BLaER1 treated with 17β-estradiol and CSF1 and Interleukin-3, amounts not matched to agents 10 nM and 100 nM (cell line): Measurements from ENCODE around the gene ZBTB16.

Source experiments
- H3K27ac ChIP-seq, 11 experiments: shearing (Covaris generic); formaldehyde crosslinking; 2 replicates each; pipeline ENCODE4 v1.8.1; 2022
- H3K27me3 ChIP-seq, 11 experiments: shearing (Covaris generic); formaldehyde crosslinking; 2 replicates each; pipeline ENCODE4 v1.8.1; 2022
- H3K36me3 ChIP-seq, 11 experiments: shearing (Covaris generic); formaldehyde crosslinking; 2 replicates each; pipeline ENCODE4 v1.8.1; 2022
- H3K4me1 ChIP-seq, 10 experiments: shearing (Covaris generic); formaldehyde crosslinking; 2 replicates each; pipeline ENCODE4 v1.8.1; 2022
- H3K4me2 ChIP-seq, 11 experiments: shearing (Covaris generic); formaldehyde crosslinking; 2 replicates each; pipeline ENCODE4 v1.8.1; 2022
- H3K4me3 ChIP-seq, 10 experiments: shearing (Covaris generic); formaldehyde crosslinking; 2 replicates each; pipeline ENCODE4 v1.8.1; 2022
- H3K9ac ChIP-seq, 11 experiments: shearing (Covaris generic); formaldehyde crosslinking; 2 replicates each; pipeline ENCODE4 v1.8.1; 2022
- H3K9me3 ChIP-seq, 11 experiments: shearing (Covaris generic); formaldehyde crosslinking; replicated peaks in 1 of 11; 2 replicates each; pipeline ENCODE4 v1.8.1; 2022
- H4K20me1 ChIP-seq, 11 experiments: shearing (Covaris generic); formaldehyde crosslinking; 2 replicates each; pipeline ENCODE4 v1.8.1; 2022
- Cebpa-rat ChIP-seq, 11 experiments: shearing (Covaris generic); IDR thresholded peaks; 2 replicates each; pipeline ENCODE4 v1.8.1; 2022

Gene ZBTB16

GRCh38 chr11:114247070-114247789 is 187.7 kb downstream of the ZBTB16 start:
- Histone ChIP-seq H3K9me3 (no peaks in the 10 kb centered on the region), H3K4me1 (peaks cover 0 to 16% (median 13%) of the 10 kb centered on the region in 10 experiments; a peak in 16 of 20 replicates), H3K9ac (no peak overlapping the region), H3K4me3 (no peak overlapping the region), H3K27me3 (no peaks in the 10 kb centered on the region), H3K36me3 (no peaks in the 10 kb centered on the region), H3K27ac (no peak overlapping the region), H3K4me2 (no peak overlapping the region), H4K20me1 (no peaks in the 10 kb centered on the region; a peak in 1 of 22 replicates)
- no peak for TF ChIP-seq Cebpa-rat (IDR thresholded peaks at IDR 0.05)

- no peaks in the 10 kb centered on the region for H3K36me3 ChIP-seq
- peaks cover 0 to 27% (median 15%) of the 10 kb centered on the region in 10 experiments; a peak in 16 of 20 replicates for H3K4me1 ChIP-seq
- H4K20me1 ChIP-seq: peaks cover 0 to 3% (median 0%) of the 10 kb centered on the region in 11 experiments; a peak in 1 of 22 replicates
- no peak overlapping the region for H3K4me2 ChIP-seq
- no peak for TF ChIP-seq Cebpa-rat (IDR thresholded peaks at IDR 0.05)
- H3K9me3 ChIP-seq: no peaks in the 10 kb centered on the region
- no peak overlapping the region for H3K9ac ChIP-seq
- no peaks in the 10 kb centered on the region for H3K27me3 ChIP-seq
- H3K4me3 ChIP-seq: no peak overlapping the region
- H3K27ac ChIP-seq: no peak overlapping the region
Measured at GRCh38 chr11:114250180-114250579, 190.7 kb downstream of the ZBTB16 start.

GRCh38 chr11:114250993-114251814 is 191.7 kb downstream of the ZBTB16 start:
- Histone ChIP-seq H3K4me2 (peak overlapping the region in 8 of 11 experiments; percentile 40 to 82 (median 56); a peak in 16 of 22 replicates), H3K36me3 (no peaks in the 10 kb centered on the region), H3K27ac (no peak overlapping the region), H3K9me3 (no peaks in the 10 kb centered on the region), H3K4me3 (no peak overlapping the region), H3K4me1 (peaks cover 0 to 27% (median 15%) of the 10 kb centered on the region in 10 experiments; a peak in 16 of 20 replicates), H3K27me3 (no peaks in the 10 kb centered on the region), H4K20me1 (0 out of 22 replicates have a peak, but pooled peaks cover 0 to 3% (median 0%) of the 10 kb centered on the region in 11 experiments), H3K9ac (no peak overlapping the region)
- no peak for TF ChIP-seq Cebpa-rat (IDR thresholded peaks at IDR 0.05)

- TF ChIP-seq Cebpa-rat (IDR thresholded peaks at IDR 0.05): no peak
- H3K27me3 ChIP-seq: no peaks in the 10 kb centered on the region
Measured at GRCh38 chr11:114251815-114252337, 192.4 kb downstream of the ZBTB16 start.

GRCh38 chr11:114252767-114253166 is 193.3 kb downstream of the ZBTB16 start:
- no peak for TF ChIP-seq Cebpa-rat (IDR thresholded peaks at IDR 0.05)
- Histone ChIP-seq H3K9me3 (no peaks in the 10 kb centered on the region), H3K4me3 (no peak overlapping the region), H3K27ac (no peak overlapping the region), H3K36me3 (no peaks in the 10 kb centered on the region), H4K20me1 (peaks cover 0 to 8% (median 0%) of the 10 kb centered on the region in 11 experiments; a peak in 1 of 22 replicates), H3K9ac (no peak overlapping the region), H3K4me2 (peak overlapping the region in 5 of 11 experiments; percentile 8 to 82 (median 61); a peak in 4 of 22 replicates), H3K4me1 (peaks cover 0 to 33% (median 15%) of the 10 kb centered on the region in 10 experiments; a peak in 16 of 20 replicates), H3K27me3 (no peaks in the 10 kb centered on the region)

More at GRCh38 chr11:114251815-114252337, 192.4 kb downstream of the ZBTB16 start:
- H3K4me1 ChIP-seq: peaks cover 0 to 29% (median 15%) of the 10 kb centered on the region in 10 experiments; a peak in 16 of 20 replicates
- H3K4me3 ChIP-seq: no peak overlapping the region
- peak overlapping the region in 8 of 11 experiments; percentile 40 to 82 (median 56); a peak in 16 of 22 replicates for H3K4me2 ChIP-seq
- no peak overlapping the region for H3K9ac ChIP-seq
- H3K27ac ChIP-seq: no peak overlapping the region
- H4K20me1 ChIP-seq: 0 out of 22 replicates have a peak, but pooled peaks cover 0 to 4% (median 0%) of the 10 kb centered on the region in 11 experiments
- no peaks in the 10 kb centered on the region for H3K36me3 ChIP-seq
- no peaks in the 10 kb centered on the region for H3K9me3 ChIP-seq

- H3K36me3 ChIP-seq: no peaks in the 10 kb centered on the region
- H3K27me3 ChIP-seq: no peaks in the 10 kb centered on the region
- H4K20me1 ChIP-seq: peaks cover 0 to 17% (median 0%) of the 10 kb centered on the region in 11 experiments; a peak in 2 of 22 replicates
- peaks cover 2 to 43% (median 23%) of the 10 kb centered on the region in 10 experiments; a peak in 19 of 20 replicates for H3K4me1 ChIP-seq
- H3K4me2 ChIP-seq: no peak overlapping the region
- no peak overlapping the region for H3K27ac ChIP-seq
- TF ChIP-seq Cebpa-rat (IDR thresholded peaks at IDR 0.05): no peak
- H3K9ac ChIP-seq: no peak overlapping the region
- no peak overlapping the region for H3K4me3 ChIP-seq
- H3K9me3 ChIP-seq: no peaks in the 10 kb centered on the region
Measured at GRCh38 chr11:114253771-114254170, 194.3 kb downstream of the ZBTB16 start.

- no peaks in the 10 kb centered on the region for H3K9me3 ChIP-seq
- TF ChIP-seq Cebpa-rat (IDR thresholded peaks at IDR 0.05): no peak
- H3K4me1 ChIP-seq: peaks cover 6 to 52% (median 31%) of the 10 kb centered on the region in 10 experiments; a peak in 19 of 20 replicates
- no peak overlapping the region for H3K4me3 ChIP-seq
- H3K36me3 ChIP-seq: no peaks in the 10 kb centered on the region
- no peak overlapping the region for H3K9ac ChIP-seq
- no peak overlapping the region for H3K27ac ChIP-seq
- H4K20me1 ChIP-seq: peaks cover 0 to 23% (median 0%) of the 10 kb centered on the region in 11 experiments; a peak in 2 of 22 replicates
- no peak overlapping the region for H3K4me2 ChIP-seq
- no peaks in the 10 kb centered on the region for H3K27me3 ChIP-seq
Measured at GRCh38 chr11:114254571-114255146, 195.1 kb downstream of the ZBTB16 start.

- Histone ChIP-seq H3K27ac (no peak overlapping the region), H3K4me2 (no peak overlapping the region), H3K36me3 (no peaks in the 10 kb centered on the region), H3K27me3 (no peaks in the 10 kb centered on the region), H3K9me3 (no peaks in the 10 kb centered on the region), H3K4me1 (peaks cover 6 to 56% (median 33%) of the 10 kb centered on the region in 10 experiments; a peak in 19 of 20 replicates), H4K20me1 (peaks cover 0 to 27% (median 0%) of the 10 kb centered on the region in 11 experiments; a peak in 4 of 22 replicates), H3K9ac (no peak overlapping the region), H3K4me3 (no peak overlapping the region)
- TF ChIP-seq Cebpa-rat (IDR thresholded peaks at IDR 0.05): no peak
Measured at GRCh38 chr11:114255289-114255688, 195.8 kb downstream of the ZBTB16 start.
